NCI-H446 (cell line): ENCODE measurements around the gene GATAD2A.
A peak's percentile ranks its signal among the peaks of the same experiment; 100 is the strongest.

Source experiments
- DNase-seq, 2 experiments: peaks; one replicate each; lab custom pipeline; 2025; lab: John Stamatoyannopoulos, UW

GATAD2A gene

GRCh38 chr19:19513682-19514081 is 108.2 kb downstream of the GATAD2A start:
- no peak for DNase-seq

- DNase-seq = no peak
Observed at GRCh38 chr19:19514215-19514657, 108.8 kb downstream of the GATAD2A start.

GRCh38 chr19:19514881-19515641 is 109.6 kb downstream of the GATAD2A start, which contains the start of gene TSSK6:
Gene TSSK6 (minus strand): TSS chr19:19515548. CDS start chr19:19515427, 121 bp downstream.
- DNase-seq = no peak

- peak; percentile 92 to 96 for DNase-seq
Observed at GRCh38 chr19:19515642-19516519, 110.4 kb downstream of the GATAD2A start, which contains the start of gene NDUFA13. Gene NDUFA13 (plus strand): TSS chr19:19516225. CDS start chr19:19516239, 14 bp downstream.

- no peak for DNase-seq
Observed at GRCh38 chr19:19517235-19517619, 111.8 kb downstream of the GATAD2A start.

GRCh38 chr19:19520989-19521388 is 115.5 kb downstream of the GATAD2A start:
- no peak for DNase-seq

- DNase-seq = no peak
Observed at GRCh38 chr19:19523177-19523576, 117.7 kb downstream of the GATAD2A start.

- DNase-seq = no peak
Observed at GRCh38 chr19:19524053-19524452, 118.6 kb downstream of the GATAD2A start.

GRCh38 chr19:19525611-19526380 is 120.3 kb downstream of the GATAD2A start:
- DNase-seq = no peak

GRCh38 chr19:19526581-19527370 is 121.3 kb downstream of the GATAD2A start:
- no peak for DNase-seq

GRCh38 chr19:19527371-19527656 is 121.8 kb downstream of the GATAD2A start:
- DNase-seq = no peak

GRCh38 chr19:19527674-19528625 is 122.5 kb downstream of the GATAD2A start:
- no peak for DNase-seq

GRCh38 chr19:19528721-19529490 is 123.4 kb downstream of the GATAD2A start, which contains the start of gene YJEFN3:
Gene YJEFN3 (plus strand): TSS chr19:19528911. CDS start chr19:19528933, 22 bp downstream.
- DNase-seq = no peak

- no peak for DNase-seq
Observed at GRCh38 chr19:19529783-19530422, 124.4 kb downstream of the GATAD2A start.

GRCh38 chr19:19530423-19530804 is 124.9 kb downstream of the GATAD2A start:
- no peak for DNase-seq

- DNase-seq = no peak
Observed at GRCh38 chr19:19530889-19531288, 125.4 kb downstream of the GATAD2A start.

- DNase-seq = peak; percentile 44 to 84
Observed at GRCh38 chr19:19531951-19532805, 126.7 kb downstream of the GATAD2A start.
